GM19463 (cell line): ENCODE results near the gene CSAD.
"Not testable (repeated sequence)": the region's sequence is repeated elsewhere in the genome, so short reads cannot be mapped to it uniquely, and the experiment has no call there.

Experiments
- ATAC-seq: cut with Tn5 transposase; IDR thresholded peaks from one replicate; pipeline ENCODE4 v1.9.1; 2021; ENCODE audit warnings: mild to moderate bottlenecking, moderate library complexity; ENCODE audit not compliant: unreplicated experiment

Gene CSAD

DNA sequence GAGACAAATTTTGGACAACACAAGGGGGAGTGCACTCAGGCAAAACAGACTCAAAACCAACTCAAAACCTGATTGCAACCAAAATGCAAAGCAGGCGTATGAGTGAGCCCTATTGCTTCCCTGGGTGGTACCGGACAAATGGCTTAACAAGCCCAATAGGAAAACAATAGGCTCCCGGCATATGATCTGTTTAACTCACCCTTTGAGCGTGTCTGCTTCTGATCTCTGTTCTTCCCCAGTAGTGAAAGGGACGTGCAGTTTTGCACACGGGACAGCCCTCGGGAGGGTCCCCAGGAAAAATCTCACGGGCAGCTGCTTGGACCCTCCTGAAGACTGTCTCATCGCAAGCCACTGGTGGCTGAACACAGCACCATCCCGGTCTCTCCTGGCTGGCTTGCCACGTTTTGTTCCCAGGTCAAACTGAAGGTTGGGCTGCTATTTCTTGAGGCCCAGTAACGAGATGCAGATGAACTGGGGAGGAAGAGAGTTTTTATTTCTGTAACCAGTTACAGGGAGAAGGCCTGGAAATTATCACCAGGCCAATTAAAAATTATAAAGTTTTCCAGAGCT, 67.5 kb downstream of the CSAD start:
- ATAC-seq = no peak

DNA sequence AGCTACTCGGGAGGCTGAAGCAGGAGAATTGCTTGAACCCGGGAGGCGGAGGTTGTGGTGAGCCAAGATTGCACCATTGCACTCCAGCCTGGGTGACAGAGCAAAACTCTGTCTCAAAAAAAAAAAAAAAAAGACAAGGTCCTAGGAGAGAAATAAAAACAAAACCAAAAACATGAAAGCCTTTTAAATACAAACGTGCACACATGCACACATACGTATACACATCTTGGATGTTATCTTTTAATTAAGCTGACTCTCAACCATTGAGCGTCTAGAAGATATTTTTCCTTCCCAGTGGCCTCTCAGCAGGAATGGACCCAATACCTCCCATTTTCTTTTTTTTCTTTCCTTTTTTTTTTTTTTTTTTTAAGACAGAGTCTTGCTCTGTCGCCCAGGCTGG, 68.3 kb downstream of the CSAD start:
- ATAC-seq = not testable (repeated sequence)
